Transverse colon (tissue), 4 donors: ENCODE measurements around the gene FBL.

Source experiments
- CTCF ChIP-seq, 5 experiments: fragments of 200-600 bp in 3 of 5; fragments of 450-650 bp in 2 of 5; sonication (generic) in 3 of 5; IDR thresholded peaks; 1 replicate in 2 of 5; 2 replicates in 3 of 5; pipeline ENCODE4 v1.5.1; 2016 to 2017; ENCODE audit warnings: antibody characterized with exemption in 5 of 5, inconsistent platforms in 3 of 5, mild to moderate bottlenecking in 2 of 5, moderate library complexity in 1 of 5
- EP300 ChIP-seq: sonication (generic); formaldehyde crosslinking; IDR thresholded peaks from one replicate; pipeline ENCODE4 v1.6.1; 2017; ENCODE audit warnings: antibody characterized with exemption, low read depth
- POLR2A ChIP-seq: fragments of 450-650 bp; IDR thresholded peaks from one replicate; pipeline ENCODE4 v1.6.1; 2016; ENCODE audit warnings: antibody characterized with exemption, mild to moderate bottlenecking, moderate library complexity
- POLR2AphosphoS5 ChIP-seq, 3 donors: sonication (generic); formaldehyde crosslinking; IDR thresholded peaks; one replicate each; pipeline ENCODE4 v1.6.1; 2016; ENCODE audit warnings: antibody characterized with exemption in 3 of 3

- TF ChIP-seq CTCF (IDR thresholded peaks at IDR 0.05) (no peak), POLR2AphosphoS5 (IDR thresholded peaks at IDR 0.05) (no peak), POLR2A (no peak), EP300 (no peak)
Observed at GRCh38 chr19:39810424-39810823, 35.8 kb downstream of the FBL start.
